Measurements from ENCODE around the gene RPS6KA1. TPM values are rescaled to one million over a fixed set of nuclear protein-coding genes. Genes with fewer than 3 reads are reported as not detected.

Gene RPS6KA1
- total and polyA plus RNA-seq, 2 of the 8 experiments (the other 6 are each of a cell fraction or from before 2014, with no cell fraction given), result 44.3 to 55.0 TPM

DNA sequence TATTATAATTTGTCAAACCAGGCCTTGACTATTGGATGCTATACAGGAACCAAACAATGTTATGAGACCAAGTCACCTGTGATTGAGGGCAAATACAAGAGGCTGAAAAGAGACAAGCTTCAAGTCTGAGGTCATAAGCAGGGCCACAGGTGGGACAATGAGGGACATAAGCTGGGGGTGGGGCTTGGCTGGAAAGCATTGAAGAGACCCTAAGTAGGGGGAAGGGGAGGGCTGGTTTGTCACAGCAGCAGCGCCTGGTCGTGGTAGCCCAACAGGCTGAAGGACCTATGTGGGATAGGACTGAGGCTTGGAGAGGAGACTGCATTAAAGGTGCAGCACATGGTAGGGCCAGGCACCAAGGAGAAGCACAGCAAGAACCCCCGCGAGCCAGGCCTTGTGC, 39.4 kb upstream of the RPS6KA1 start:
- Histone ChIP-seq H3K23me2 (ENCODE audit: low read depth, low read length) (no peaks in the 10 kb centered on the region), H3K4me1 (replicated peaks in 1 of 4; ENCODE audit: control insufficient read depth in 3 of 4, insufficient read depth in 4 of 4, low read length in 3 of 4) (no peaks in the 10 kb centered on the region; a peak in 1 of 7 replicates), H2BK120ac (replicated peaks; ENCODE audit: low read depth, low read length) (no peak overlapping the region), H3K23ac (ENCODE audit: insufficient read length) (no peak overlapping the region), H2BK20ac (ENCODE audit: low read length) (no peak overlapping the region), H3K9me3 (ENCODE audit: insufficient read depth in 2 of 2, low read depth in 1 of 2, low read length in 1 of 2) (no peaks in the 10 kb centered on the region), H3K4ac (replicated peaks; ENCODE audit: insufficient read length, low read depth, low read length) (no peak overlapping the region), H2BK5ac (ENCODE audit: low read depth, low read length) (no peak overlapping the region), H3K79me2 (ENCODE audit: control insufficient read depth in 1 of 2, insufficient read depth in 2 of 2, low read length in 2 of 2) (no peaks in the 10 kb centered on the region), H3K4me3 (ENCODE audit: extremely low read depth in 1 of 4, insufficient read depth in 2 of 4, low read depth in 3 of 4, low read length in 4 of 4) (no peak overlapping the region), H4K5ac (ENCODE audit: insufficient read length, low read depth, low read length) (no peak overlapping the region), H4K20me1 (replicated peaks in 1 of 2; ENCODE audit: control insufficient read depth in 1 of 2, insufficient read depth in 2 of 2, low read length in 2 of 2) (no peaks in the 10 kb centered on the region), H3K56ac (replicated peaks; ENCODE audit: insufficient read length, low read depth, low read length) (no peak overlapping the region), H3K4me2 (ENCODE audit: insufficient read depth in 1 of 2, low read depth in 2 of 2, low read length in 2 of 2) (no peak overlapping the region), H3K9ac (replicated peaks in 1 of 4; ENCODE audit: extremely low read depth in 1 of 4, low read depth in 3 of 4, low read length in 3 of 4) (no peak overlapping the region), H3K27ac (ENCODE audit: low read depth, low read length) (no peak overlapping the region), H2BK12ac (ENCODE audit: low read depth, low read length) (no peak overlapping the region), H2AFZ (ENCODE audit: low read length) (no peak overlapping the region), H2BK15ac (ENCODE audit: low read length) (no peak overlapping the region), H3K14ac (ENCODE audit: insufficient read length) (no peak overlapping the region), H3K79me1 (ENCODE audit: low read depth, low read length) (no peaks in the 10 kb centered on the region), H3K18ac (ENCODE audit: extremely low read depth, low read length) (no peak overlapping the region; the same call in 1 of the 2 replicates), H3K36me3 (ENCODE audit: control insufficient read depth in 2 of 4, insufficient read depth in 4 of 4, low read length in 3 of 4) (no peaks in the 10 kb centered on the region), H3K27me3 (replicated peaks in 1 of 4; ENCODE audit: control insufficient read depth in 3 of 4, extremely low read depth in 1 of 4, insufficient read depth in 3 of 4, low read length in 3 of 4) (no peaks in the 10 kb centered on the region), H4K91ac (replicated peaks; ENCODE audit: insufficient read length, low read length) (no peak overlapping the region), H4K8ac (ENCODE audit: extremely low read depth, insufficient read depth, low read length) (no peak overlapping the region), H2AK5ac (ENCODE audit: low read depth, low read length) (no peak overlapping the region)
- CTCF ChIA-PET (ENCODE audit: partially characterized antibody), result interaction anchor here (0.7 to 4.7 kb wide), 6 partner anchors 8 to 95 kb away, joined by 3 to 21 read pairs (median 4); no protein-coding TSS in a partner anchor
- no peak for FAIRE-seq
- POLR2A ChIA-PET (ENCODE audit: partially characterized antibody), result interaction anchor here (0.6 to 4.4 kb wide), 9 partner anchors 9 to 80 kb away, joined by 3 to 23 read pairs (median 7); partner anchors contain the start of genes HMGN2, LIN28A and RPS6KA1
- DNase-seq (ENCODE audit: low read depth in 1 of 2, low spot score in 2 of 2), result no peak
- 92% methylated on average over 4 of the region's 4 CpGs; no CpG with 5 or more reads in 1 of the 2 experiments for WGBS, 2 experiments (ENCODE audit: extremely low coverage in 1 of 2, insufficient coverage in 1 of 2, insufficient read length in 1 of 2, insufficient replicate concordance in 2 of 2, low coverage in 1 of 2, low lambda C conversion rate in 2 of 2, missing lambda C conversion rate in 1 of 2)
- TF ChIP-seq GABPA (IDR thresholded peaks at IDR 0.05; ENCODE audit: borderline replicate concordance, insufficient read depth, low read length), result no peak
- TF ChIP-seq CTBP2 (IDR thresholded peaks at IDR 0.05; ENCODE audit: borderline replicate concordance, insufficient read depth, insufficient read length, low read length), result no peak

Measured in H1 (cell line).